ENCODE results near the gene FAM135A. TPM values are rescaled to one million over a fixed set of nuclear protein-coding genes. Genes with fewer than 3 reads are reported as not detected.

FAM135A gene
- total and polyA plus RNA-seq, 2 donors (not counting 1 experiment from before 2014, with no cell fraction given), result 3.9 to 30.6 TPM

DNA sequence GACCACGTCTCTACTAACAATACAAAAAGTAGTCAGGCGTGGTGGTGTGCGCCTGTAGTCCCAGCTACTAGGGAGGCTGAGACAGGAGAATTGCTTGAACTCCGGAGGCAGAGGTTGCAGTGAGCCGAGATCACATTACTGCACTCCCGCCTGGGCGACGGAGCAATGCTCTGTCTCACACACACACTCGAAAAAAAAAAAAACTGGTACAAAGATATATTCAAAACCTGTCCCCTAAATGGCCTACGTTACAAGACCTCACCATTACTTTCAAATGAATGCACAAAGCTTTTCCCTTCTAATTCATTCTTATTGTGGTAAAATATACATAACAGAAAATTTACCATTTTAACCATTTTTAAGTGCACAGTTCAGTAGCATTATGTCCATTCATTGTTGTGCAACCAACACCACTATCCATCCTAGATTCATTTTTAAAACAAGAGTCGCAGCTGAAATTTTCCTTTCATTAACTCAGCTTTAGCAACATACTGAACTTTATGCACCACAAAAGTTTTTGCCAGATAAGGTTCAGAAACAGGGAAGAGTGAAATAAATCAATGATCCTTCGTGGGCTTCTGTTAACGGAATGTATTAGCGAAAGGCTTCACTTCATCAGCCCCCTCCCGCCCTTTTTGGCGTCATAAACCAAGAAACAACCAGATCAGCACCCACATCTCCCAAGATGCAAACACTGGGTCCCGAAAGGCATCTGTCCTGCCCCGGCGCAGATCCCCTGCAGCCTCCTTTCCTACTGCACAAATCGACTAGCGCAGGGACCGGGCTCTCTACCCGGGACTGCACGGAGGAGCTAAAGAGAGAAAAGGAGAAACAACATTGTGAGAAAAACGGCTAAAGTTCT is 825 bp upstream of the FAM135A start:
- Mint-ChIP-seq H3K9me3 (ENCODE audit: insufficient read depth) (no peaks in the 10 kb centered on the region), H3K4me3 (peak overlapping the region; percentile 97), H3K4me1 (peaks cover 23% of the 10 kb centered on the region), H3K27ac (peak overlapping the region; percentile 87), H3K27me3 (no peaks in the 10 kb centered on the region)
- Histone ChIP-seq H4K20me1 (ENCODE audit: control insufficient read depth, insufficient read depth, low read length, poor library complexity, severe bottlenecking) (no peaks in the 10 kb centered on the region), H3K4me3 (ENCODE audit: control extremely low read depth in 1 of 5, extremely low read depth in 1 of 5, insufficient read depth in 1 of 5, low read depth in 2 of 5, low read length in 4 of 5) (peak overlapping the region; percentile 71 to 88 (median 79)), H3K9me3 (ENCODE audit: control extremely low read depth in 1 of 3, control insufficient read depth in 2 of 3, insufficient read depth in 1 of 3, low read length in 2 of 3) (no peaks in the 10 kb centered on the region), H3K27me3 (replicated peaks in 1 of 4; ENCODE audit: control extremely low read depth in 1 of 4, control insufficient read depth in 3 of 4, insufficient read depth in 4 of 4, low read length in 3 of 4) (peaks cover 0 to 4% (median 0%) of the 10 kb centered on the region in 4 experiments), H3K36me3 (replicated peaks in 1 of 2; ENCODE audit: control extremely low read depth in 1 of 2, control insufficient read depth in 1 of 2, extremely low read depth in 1 of 2, insufficient read depth in 2 of 2, low read length in 1 of 2) (no peaks in the 10 kb centered on the region), H3K4me2 (replicated peaks; ENCODE audit: low read depth, low read length, poor library complexity, severe bottlenecking) (peak overlapping the region; percentile 98), H3K4me1 (ENCODE audit: control insufficient read depth in 2 of 2, insufficient read depth in 2 of 2, low read length in 2 of 2) (peaks cover 7 to 17% of the 10 kb centered on the region in 2 donors), H3K27ac (ENCODE audit: low read length in 2 of 2) (peak overlapping the region; percentile 67 to 76), H2AFZ (ENCODE audit: insufficient read depth, low read depth, low read length, poor library complexity, severe bottlenecking) (peak overlapping the region; percentile 96), H3K79me2 (ENCODE audit: control insufficient read depth, insufficient read depth, low read length) (peaks cover 14% of the 10 kb centered on the region), H3K9ac (ENCODE audit: low read length) (peak overlapping the region; percentile 90)
- ChIA-PET POLR2A (interaction anchor here (0.7 to 0.8 kb wide), 3 partner anchors 29 to 434 kb away, joined by 3 to 5 read pairs (median 4); no protein-coding TSS in a partner anchor), CTCF (interaction anchor here (0.9 to 1.8 kb wide), 3 partner anchors 41 to 256 kb away, joined by 5 to 10 read pairs (median 6); no protein-coding TSS in a partner anchor)
- 40% methylated on average over 13 of the region's 25 CpGs for WGBS (ENCODE audit: insufficient coverage)
- intact Hi-C loops (cut with micrococcal nuclease), result loop anchor here (1.0 to 10.0 kb wide), 6 partner anchors 41 to 876 kb away; partner anchors contain the start of genes COL19A1, LMBRD1, OGFRL1 and SMAP1
- ATAC-seq (ENCODE audit: low read depth) (no peak), DNase-seq (no peak)
- TF ChIP-seq, protein P1, sequence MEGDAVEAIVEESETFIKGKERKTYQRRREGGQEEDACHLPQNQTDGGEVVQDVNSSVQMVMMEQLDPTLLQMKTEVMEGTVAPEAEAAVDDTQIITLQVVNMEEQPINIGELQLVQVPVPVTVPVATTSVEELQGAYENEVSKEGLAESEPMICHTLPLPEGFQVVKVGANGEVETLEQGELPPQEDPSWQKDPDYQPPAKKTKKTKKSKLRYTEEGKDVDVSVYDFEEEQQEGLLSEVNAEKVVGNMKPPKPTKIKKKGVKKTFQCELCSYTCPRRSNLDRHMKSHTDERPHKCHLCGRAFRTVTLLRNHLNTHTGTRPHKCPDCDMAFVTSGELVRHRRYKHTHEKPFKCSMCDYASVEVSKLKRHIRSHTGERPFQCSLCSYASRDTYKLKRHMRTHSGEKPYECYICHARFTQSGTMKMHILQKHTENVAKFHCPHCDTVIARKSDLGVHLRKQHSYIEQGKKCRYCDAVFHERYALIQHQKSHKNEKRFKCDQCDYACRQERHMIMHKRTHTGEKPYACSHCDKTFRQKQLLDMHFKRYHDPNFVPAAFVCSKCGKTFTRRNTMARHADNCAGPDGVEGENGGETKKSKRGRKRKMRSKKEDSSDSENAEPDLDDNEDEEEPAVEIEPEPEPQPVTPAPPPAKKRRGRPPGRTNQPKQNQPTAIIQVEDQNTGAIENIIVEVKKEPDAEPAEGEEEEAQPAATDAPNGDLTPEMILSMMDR (IDR thresholded peaks at IDR 0.05), result no peak

GRCh38 chr6:70413992-70414494 is 735 bp downstream of the FAM135A start:
- DNase-seq, result peak; percentile 68
- H3K27me3 Mint-ChIP-seq, result no peaks in the 10 kb centered on the region

More at GRCh38 chr6:70413992-70414494, 735 bp downstream of the FAM135A start:
- H3K79me2 ChIP-seq (ENCODE audit: control insufficient read depth, insufficient read depth, low read length), result peaks cover 20% of the 10 kb centered on the region
- H3K4me1 ChIP-seq (ENCODE audit: control insufficient read depth in 2 of 2, insufficient read depth in 2 of 2, low read length in 2 of 2), result peaks cover 7 to 17% of the 10 kb centered on the region in 2 donors
- H2AFZ ChIP-seq (ENCODE audit: insufficient read depth, low read depth, low read length, poor library complexity, severe bottlenecking), result peak overlapping the region; percentile 96
- H3K9me3 ChIP-seq (ENCODE audit: control extremely low read depth in 1 of 3, control insufficient read depth in 2 of 3, insufficient read depth in 1 of 3, low read length in 2 of 3), result no peaks in the 10 kb centered on the region
- peak overlapping the region; percentile 90 for H3K9ac ChIP-seq (ENCODE audit: low read length)
- ATAC-seq (ENCODE audit: low read depth), result no peak
- no peaks in the 10 kb centered on the region for H4K20me1 ChIP-seq (ENCODE audit: control insufficient read depth, insufficient read depth, low read length, poor library complexity, severe bottlenecking)
- peaks cover 23% of the 10 kb centered on the region for H3K4me1 Mint-ChIP-seq
- intact Hi-C loops (cut with micrococcal nuclease), result loop anchor here (1.0 to 10.0 kb wide), 7 partner anchors 43 to 874 kb away; partner anchors contain the start of genes COL19A1, LMBRD1, OGFRL1 and SDHAF4
- H3K27ac ChIP-seq (ENCODE audit: low read length in 2 of 2), result peak overlapping the region in 1 of 2 donors; percentile 76
- POLR2A ChIA-PET, result interaction anchor here (0.6 to 0.7 kb wide), 2 partner anchors 53 to 101 kb away, joined by 9 to 10 read pairs; no protein-coding TSS in a partner anchor
- CTCF ChIA-PET, result interaction anchor here (0.6 to 1.4 kb wide), 4 partner anchors 230 to 271 kb away, joined by 3 to 5 read pairs (median 4); partner anchors contain the start of gene SMAP1
- no peaks in the 10 kb centered on the region for H3K9me3 Mint-ChIP-seq (ENCODE audit: insufficient read depth)
- H3K4me2 ChIP-seq (replicated peaks; ENCODE audit: low read depth, low read length, poor library complexity, severe bottlenecking), result peak overlapping the region; percentile 98
- no peak for TF ChIP-seq EZH2 (IDR thresholded peaks at IDR 0.05; ENCODE audit: borderline replicate concordance, insufficient read depth, low read depth, low read length, poor library complexity, severe bottlenecking)
- TF ChIP-seq, protein P1 (IDR thresholded peaks at IDR 0.05), result no peak
- peak overlapping the region; percentile 61 to 88 (median 79) for H3K4me3 ChIP-seq (ENCODE audit: control extremely low read depth in 1 of 5, extremely low read depth in 1 of 5, insufficient read depth in 1 of 5, low read depth in 2 of 5, low read length in 4 of 5)
- H3K27ac Mint-ChIP-seq, result peak overlapping the region; percentile 87
- peaks cover 0 to 4% of the 10 kb centered on the region in 2 experiments for H3K36me3 ChIP-seq (replicated peaks in 1 of 2; ENCODE audit: control extremely low read depth in 1 of 2, control insufficient read depth in 1 of 2, extremely low read depth in 1 of 2, insufficient read depth in 2 of 2, low read length in 1 of 2)
- H3K27me3 ChIP-seq (replicated peaks in 1 of 4; ENCODE audit: control extremely low read depth in 1 of 4, control insufficient read depth in 3 of 4, insufficient read depth in 4 of 4, low read length in 3 of 4), result no peaks in the 10 kb centered on the region
- peak overlapping the region; percentile 97 for H3K4me3 Mint-ChIP-seq
- 2% methylated on average over 20 of the region's 20 CpGs for WGBS (ENCODE audit: insufficient coverage)

All from B cell (primary cell).